ENCODE data around the gene GCK. TPM values are rescaled to one million over a fixed set of nuclear protein-coding genes. Genes with fewer than 3 reads are reported as not detected.

Gene GCK
- total RNA-seq, 4 donors from 2014 or later = 0.25 to 1.2 TPM; not detected in 2

- intact Hi-C loops (cut with DNase I; ENCODE audit: low total_unique reads) = no loop called here
- no peak overlapping the region for H3K4me3 ChIP-seq (ENCODE audit: low read depth, poor library complexity, severe bottlenecking)
- DNase-seq (ENCODE audit: low spot score in 2 of 2) = no peak
- 89 to 92% methylated on average over 18 to 24 of the region's 24 CpGs for WGBS, 2 donors
- TF ChIP-seq CTCF (IDR thresholded peaks at IDR 0.05) (no peak), POLR2A (IDR thresholded peaks at IDR 0.05) (no peak)
Observed at GRCh38 chr7:44113764-44114354, 75.4 kb downstream of the GCK start.

GRCh38 chr7:44112997-44113763 lies 76.1 kb downstream of the GCK start:
- WGBS, 2 donors = 77 to 84% methylated on average over 33 to 34 of the region's 34 CpGs
- H3K4me3 ChIP-seq (ENCODE audit: low read depth, poor library complexity, severe bottlenecking) = no peak overlapping the region
- TF ChIP-seq CTCF (IDR thresholded peaks at IDR 0.05) = no peak
- no peak for TF ChIP-seq POLR2A (IDR thresholded peaks at IDR 0.05)
- DNase-seq (ENCODE audit: low spot score in 2 of 2) = no peak
- intact Hi-C loops (cut with DNase I; ENCODE audit: low total_unique reads) = no loop called here

- intact Hi-C loops (cut with DNase I; ENCODE audit: low total_unique reads) = no loop called here
- no peak for DNase-seq (ENCODE audit: low spot score in 2 of 2)
- WGBS, 2 donors = 71 to 85% methylated on average over 24 to 33 of the region's 41 CpGs
- H3K4me3 ChIP-seq (ENCODE audit: low read depth, poor library complexity, severe bottlenecking) = no peak overlapping the region
- no peak for TF ChIP-seq CTCF (IDR thresholded peaks at IDR 0.05)
- no peak for TF ChIP-seq POLR2A (IDR thresholded peaks at IDR 0.05)
Observed at GRCh38 chr7:44112231-44112996, 76.8 kb downstream of the GCK start.

- intact Hi-C loops (cut with DNase I; ENCODE audit: low total_unique reads) = no loop called here
- TF ChIP-seq POLR2A (IDR thresholded peaks at IDR 0.05) (no peak), CTCF (IDR thresholded peaks at IDR 0.05) (no peak)
- WGBS, 2 donors = 76 to 91% methylated on average over 6 to 16 of the region's 16 CpGs
- H3K4me3 ChIP-seq (ENCODE audit: low read depth, poor library complexity, severe bottlenecking) = no peak overlapping the region
- DNase-seq (ENCODE audit: low spot score in 2 of 2) = no peak
Observed at GRCh38 chr7:44111761-44112160, 77.5 kb downstream of the GCK start.

- 52 to 65% methylated on average over 21 to 26 of the region's 27 CpGs for WGBS, 2 donors
- H3K4me3 ChIP-seq (ENCODE audit: low read depth, poor library complexity, severe bottlenecking) = no peak overlapping the region
- no peak for DNase-seq (ENCODE audit: low spot score in 2 of 2)
- TF ChIP-seq POLR2A (IDR thresholded peaks at IDR 0.05) (no peak), CTCF (IDR thresholded peaks at IDR 0.05) (no peak)
- intact Hi-C loops (cut with DNase I; ENCODE audit: low total_unique reads) = no loop called here
Observed at GRCh38 chr7:44110719-44111635, 78.3 kb downstream of the GCK start.
